ENCODE measurements around the gene DNAJB6.

Gene DNAJB6

GRCh38 chr7:157336383-157337315, at the start of gene DNAJB6:
Gene DNAJB6 (plus strand): TSS chr7:157337004. CDS start chr7:157358573, 21,569 bp downstream.
- peak; percentile 88 for DNase-seq (ENCODE audit: low read depth, low spot score)

DNA sequence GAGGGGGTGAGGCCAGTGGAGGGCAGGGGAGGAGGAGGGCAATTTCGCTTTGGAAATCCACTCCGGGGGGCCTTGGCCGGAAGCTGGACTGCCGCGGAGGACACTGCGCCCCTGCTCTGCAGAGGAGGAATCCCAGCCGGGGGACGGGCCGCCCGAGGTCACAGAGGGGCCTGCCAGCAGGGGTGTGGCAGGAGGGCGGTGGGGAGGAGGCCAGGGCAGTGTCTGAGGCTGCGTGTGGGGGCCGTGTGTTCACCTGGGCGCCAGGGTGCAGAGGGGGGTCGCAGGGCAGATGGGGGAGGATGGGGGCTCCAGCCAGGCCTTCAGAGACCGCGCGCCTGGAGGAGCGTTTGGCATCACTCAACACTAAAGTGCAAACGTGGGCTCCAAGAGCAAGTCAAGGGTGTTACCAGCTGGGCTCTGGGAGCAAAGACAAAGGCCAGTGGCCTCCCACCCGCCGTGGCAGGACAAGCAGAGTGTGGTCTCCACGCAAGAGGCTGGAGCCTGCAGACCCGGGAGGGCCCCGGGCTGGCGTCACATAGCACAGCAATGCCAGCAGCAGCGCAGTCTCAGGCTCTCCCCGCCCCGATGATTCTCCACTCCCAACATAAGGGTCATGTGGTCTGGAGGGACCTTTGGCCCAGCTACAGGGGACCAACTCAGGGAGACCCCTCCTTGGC, 45.3 kb upstream of the DNAJB6 start:
- no peak for DNase-seq (ENCODE audit: low read depth, low spot score)

GRCh38 chr7:157292258-157292657, 44.5 kb upstream of the DNAJB6 start:
- DNase-seq (ENCODE audit: low read depth, low spot score): no peak

DNA sequence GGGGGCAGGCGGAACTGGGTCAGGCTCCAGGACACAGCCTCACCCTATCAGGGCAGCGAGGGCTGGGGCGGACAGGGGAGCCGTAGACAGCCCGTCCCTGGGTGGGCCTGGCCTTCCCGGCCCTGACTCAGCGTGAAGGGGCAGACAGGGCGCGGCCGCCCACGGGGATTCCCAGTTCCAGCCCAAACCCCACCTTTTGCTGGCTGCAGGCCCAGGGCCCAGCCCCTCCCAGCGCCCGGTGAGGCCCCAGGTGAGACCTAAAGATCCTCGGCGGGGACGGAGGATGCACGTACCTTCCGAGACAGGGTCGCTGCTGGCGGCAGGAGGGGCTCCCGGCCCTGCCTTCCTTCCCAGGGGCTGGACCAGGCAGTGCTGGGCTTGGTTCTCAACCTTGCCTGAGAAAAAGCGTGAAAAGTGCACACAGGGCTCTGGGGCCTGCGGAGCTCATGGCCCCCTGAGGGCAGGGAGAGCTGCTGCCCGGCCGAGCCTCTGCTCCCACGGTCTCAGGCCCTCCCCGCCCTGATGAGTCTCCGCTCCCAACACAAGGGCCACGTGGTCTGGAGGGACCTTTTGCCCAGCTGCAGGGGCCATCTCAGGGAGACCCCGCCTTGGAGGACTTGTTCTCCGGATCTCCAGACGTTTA, 43.9 kb upstream of the DNAJB6 start:
- no peak for DNase-seq (ENCODE audit: low read depth, low spot score)

- DNase-seq (ENCODE audit: low read depth, low spot score): no peak
These were observed 43.4 kb upstream of the DNAJB6 start for GRCh38 chr7:157293413-157293788.

GRCh38 chr7:157294773-157295172, 42.0 kb upstream of the DNAJB6 start:
- DNase-seq (ENCODE audit: low read depth, low spot score): no peak

GRCh38 chr7:157295338-157295737, 41.5 kb upstream of the DNAJB6 start:
- DNase-seq (ENCODE audit: low read depth, low spot score): no peak

- no peak for DNase-seq (ENCODE audit: low read depth, low spot score)
These were observed 39.6 kb upstream of the DNAJB6 start for GRCh38 chr7:157297185-157297584.

DNA sequence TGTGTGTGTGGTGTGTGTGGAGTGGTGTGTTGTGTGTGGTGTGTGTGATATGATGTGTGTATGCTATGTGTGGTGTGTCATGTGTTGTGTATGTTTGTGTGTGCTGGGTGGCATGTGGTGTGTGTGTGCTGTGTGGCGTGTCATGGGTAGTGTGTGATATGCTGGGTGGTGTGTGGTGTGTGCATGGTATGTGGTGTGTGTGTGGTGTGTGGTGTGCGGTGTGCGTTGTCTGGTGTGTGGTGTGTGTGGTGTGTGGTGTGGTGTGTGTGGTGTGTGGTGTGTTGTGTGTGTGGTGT, 37.5 kb upstream of the DNAJB6 start:
- no peak for DNase-seq (ENCODE audit: low read depth, low spot score)

DNA sequence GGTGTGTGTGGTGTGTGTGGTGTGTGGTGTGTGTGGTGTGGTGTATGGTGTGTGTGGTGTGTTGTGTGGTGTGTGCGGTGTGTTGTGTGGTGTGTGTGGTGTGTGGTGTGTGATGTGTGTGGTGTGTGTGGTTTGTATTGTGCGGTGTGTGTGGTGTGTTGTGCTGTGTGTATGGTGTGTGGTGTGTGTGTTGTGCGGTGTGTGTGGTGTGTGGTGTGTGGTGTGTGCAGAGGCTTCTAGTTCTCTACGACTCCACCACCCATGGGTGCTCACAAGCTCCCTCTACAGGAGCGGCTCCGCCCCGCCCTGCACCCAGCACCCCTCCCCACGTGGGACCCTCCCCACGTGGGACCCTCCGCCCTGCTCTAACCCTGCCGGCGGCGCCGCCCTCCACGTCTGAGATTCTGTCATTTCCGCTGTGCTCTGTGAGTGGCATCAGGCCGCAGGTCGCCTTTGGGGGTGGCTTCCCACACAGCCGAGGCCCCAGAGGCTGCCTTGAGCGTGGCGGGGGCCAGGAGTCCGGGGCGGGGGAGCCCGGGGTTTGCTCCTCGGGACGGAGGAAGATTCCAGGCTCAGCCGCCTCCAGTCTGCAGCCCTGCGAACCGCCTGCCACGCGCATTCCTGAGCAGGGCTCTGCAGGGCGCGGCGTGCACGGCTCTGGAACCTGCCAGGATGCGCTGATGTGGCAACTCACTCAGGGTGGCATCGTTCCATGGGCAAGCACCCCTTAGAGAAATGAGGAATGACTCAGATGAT, 37.0 kb upstream of the DNAJB6 start:
- no peak for DNase-seq (ENCODE audit: low read depth, low spot score)

DNA sequence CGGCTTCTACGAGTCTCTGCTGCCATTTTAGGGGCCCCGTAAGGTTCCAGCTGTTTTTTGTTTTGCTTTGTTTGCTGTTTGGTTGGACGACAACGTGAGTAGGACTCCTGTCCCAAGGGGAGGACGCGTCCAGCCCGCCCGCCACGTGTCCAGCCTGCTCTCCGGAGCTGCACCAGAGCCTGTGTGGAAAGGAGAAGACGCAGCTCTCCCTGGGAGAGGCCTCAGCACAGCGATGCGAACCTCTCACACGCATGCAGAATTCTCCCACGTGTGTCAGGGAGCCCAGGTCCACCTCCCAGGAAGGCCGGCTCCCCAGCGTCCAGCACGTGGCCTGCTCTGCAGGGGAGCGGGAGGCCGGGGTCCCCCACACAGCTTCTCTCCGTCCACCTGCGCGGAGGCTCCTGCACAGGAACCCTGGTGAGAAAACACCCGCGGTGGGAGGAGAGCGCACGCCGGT, 36.4 kb upstream of the DNAJB6 start:
- no peak for DNase-seq (ENCODE audit: low read depth, low spot score)

GRCh38 chr7:157301610-157302120, 35.1 kb upstream of the DNAJB6 start:
- no peak for DNase-seq (ENCODE audit: low read depth, low spot score)

DNA sequence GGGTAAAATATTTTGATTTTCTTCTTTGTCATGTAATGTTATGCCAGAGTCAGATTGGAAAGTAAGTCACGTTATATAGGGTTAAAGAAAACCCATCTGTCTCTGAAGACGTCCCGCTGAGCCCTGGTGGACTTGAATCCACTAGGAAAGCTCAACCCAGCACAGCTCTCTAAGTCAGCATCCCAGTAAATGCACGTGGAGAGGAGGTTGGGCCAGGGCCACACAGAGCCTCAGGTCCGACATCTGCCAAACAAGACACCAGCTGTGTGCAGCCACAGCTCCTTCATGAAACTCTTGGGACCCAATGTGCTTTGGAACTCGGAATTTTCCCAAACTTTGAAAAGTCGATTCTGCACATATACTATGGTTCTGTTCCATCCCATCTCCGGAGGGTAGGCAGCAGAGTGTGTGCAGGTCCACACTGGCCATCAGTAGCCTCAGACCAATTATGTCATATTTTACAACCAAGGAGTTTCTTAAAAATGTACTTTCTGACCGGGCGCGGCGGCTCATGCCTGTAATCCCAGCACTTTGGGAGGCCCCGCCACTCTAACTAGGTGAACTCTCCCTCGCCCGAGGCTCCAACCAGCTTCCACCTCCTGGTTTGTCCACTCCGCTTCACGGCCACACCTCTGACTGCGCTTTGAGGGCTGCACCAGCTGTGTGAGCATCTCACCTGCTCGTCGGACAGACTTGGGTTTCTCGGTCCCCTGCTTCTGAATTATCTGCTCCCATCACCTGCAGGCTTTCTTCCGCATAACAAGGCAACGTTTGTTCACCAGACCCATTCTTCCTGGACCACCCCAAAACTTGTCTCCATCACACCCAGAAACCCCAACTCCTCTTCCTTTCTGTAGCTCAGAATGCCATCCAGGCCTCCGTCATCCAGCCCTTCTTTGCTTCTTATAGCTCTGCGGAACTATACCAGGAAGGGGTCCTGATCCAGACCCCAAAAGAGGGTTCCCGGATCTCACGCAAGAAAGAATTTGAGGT, 29.7 kb upstream of the DNAJB6 start:
- DNase-seq (ENCODE audit: low read depth, low spot score): no peak

- DNase-seq (ENCODE audit: low read depth, low spot score): peak; percentile 56
These were observed 26.7 kb upstream of the DNAJB6 start for GRCh38 chr7:157309988-157310668.

DNA sequence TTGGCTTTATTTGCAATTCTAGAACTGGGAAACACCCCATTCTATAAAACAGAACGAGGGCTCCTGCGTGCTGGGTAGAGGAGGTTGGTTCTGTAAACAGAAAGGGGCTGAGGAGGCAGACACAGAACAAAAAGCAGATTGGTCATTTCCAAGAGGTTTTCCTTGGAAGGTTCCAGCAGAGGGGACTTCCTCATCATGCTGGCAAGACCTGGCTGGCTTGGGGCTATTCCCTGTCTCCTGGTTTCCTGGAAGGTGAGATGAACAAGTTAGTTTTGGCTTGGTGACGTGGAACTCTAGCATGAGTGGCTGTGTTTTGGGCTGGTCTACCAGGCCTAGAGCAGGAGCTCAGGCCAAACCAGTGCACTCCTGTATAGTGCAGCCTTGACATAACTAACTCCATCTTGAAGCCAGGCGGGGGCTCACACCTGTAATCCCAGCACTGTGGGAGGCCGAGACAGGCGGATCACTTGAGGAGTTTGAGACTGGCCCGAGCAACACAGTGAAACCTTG, 26.1 kb upstream of the DNAJB6 start:
- no peak for DNase-seq (ENCODE audit: low read depth, low spot score)

- DNase-seq (ENCODE audit: low read depth, low spot score): no peak
These were observed 23.9 kb upstream of the DNAJB6 start for GRCh38 chr7:157312941-157313340.

DNA sequence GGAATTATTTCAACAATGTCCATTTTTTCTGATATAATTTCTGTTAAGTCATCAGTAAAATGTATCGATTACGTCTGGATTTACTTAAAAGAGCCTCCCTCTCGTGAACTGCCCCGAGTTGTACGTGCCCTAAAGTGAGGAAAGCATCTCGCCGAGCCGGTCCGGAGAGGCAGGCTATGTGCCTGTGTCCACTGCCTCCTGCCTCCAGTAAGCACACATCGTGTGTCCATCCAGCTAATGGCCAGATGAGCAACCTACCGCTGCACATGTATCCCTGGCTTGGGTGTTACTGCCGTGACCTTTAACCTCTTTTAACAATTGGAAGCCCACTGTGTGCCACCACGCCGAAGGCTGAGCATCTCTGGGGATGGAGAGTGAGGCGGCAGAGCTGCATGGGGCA, 23.2 kb upstream of the DNAJB6 start:
- DNase-seq (ENCODE audit: low read depth, low spot score): no peak

- DNase-seq (ENCODE audit: low read depth, low spot score): no peak
These were observed 18.6 kb upstream of the DNAJB6 start for GRCh38 chr7:157318015-157318706.

DNA sequence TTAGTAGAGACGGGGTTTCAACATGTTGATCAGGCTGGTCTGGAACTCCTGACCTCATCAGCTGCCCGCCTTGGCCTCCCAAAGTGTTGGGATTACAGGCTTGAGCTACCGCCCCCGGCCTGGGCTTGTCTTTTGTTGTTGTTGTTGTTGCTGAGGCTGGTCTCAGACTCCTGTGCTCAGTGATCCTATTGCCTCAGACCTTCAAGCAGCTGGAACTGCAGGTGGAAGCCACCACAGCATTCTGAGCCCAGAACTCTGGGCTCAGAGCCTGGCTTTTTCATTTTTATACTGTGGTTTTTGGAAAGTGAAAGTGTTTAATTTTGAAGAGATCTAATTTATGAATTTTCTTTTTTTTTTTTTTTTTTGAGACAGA, 16.2 kb upstream of the DNAJB6 start:
- DNase-seq (ENCODE audit: low read depth, low spot score): no peak

Measured in smooth muscle cell of the brain vasculature (primary cell).